Measurements from ENCODE around the gene LCN12.

GRCh38 chr9:136951541-136952320 is at the start of gene LCN12:
- TF ChIP-seq CTCF (IDR thresholded peaks at IDR 0.05) (no peak), POLR2A (IDR thresholded peaks at IDR 0.05) (no peak)
